HEK293T (cell line): Measurements from ENCODE around the gene SH3RF1.

ENCODE experiments used
- CTCF ChIA-PET: fragments of 350-600 bp; formaldehyde crosslinking; extraction: SDS; loops from one replicate; lab custom pipeline; 2021; ENCODE audit warnings: antibody characterized with exemption, inconsistent platforms; lab: Yijun Ruan, JAX
- POLR2A ChIA-PET: fragments of 350-600 bp; formaldehyde crosslinking; extraction: SDS; loops from one replicate; lab custom pipeline; 2020; ENCODE audit warnings: antibody characterized with exemption, inconsistent platforms; lab: Yijun Ruan, JAX
- DNase-seq: peaks from one replicate; pipeline ENCODE4 v3.0.0; 2012; ENCODE audit warnings: mixed read lengths; ENCODE audit errors: extremely low spot score
- ARNT ChIP-seq: fragments of 450-650 bp; IDR thresholded peaks from 2 replicates; pipeline ENCODE4 v1.6.1; 2017; ENCODE audit warnings: mild to moderate bottlenecking
- BHLHE40 ChIP-seq: fragments of 450-650 bp; IDR thresholded peaks from 2 replicates; pipeline ENCODE4 v1.6.1; 2016; ENCODE audit warnings: mild to moderate bottlenecking, moderate library complexity, borderline replicate concordance
- CTBP1 ChIP-seq: fragments of 450-650 bp; IDR thresholded peaks from 2 replicates; pipeline ENCODE4 v1.6.1; 2016; ENCODE audit warnings: borderline replicate concordance
- ELF4 ChIP-seq: fragments of 450-650 bp; IDR thresholded peaks from 2 replicates; pipeline ENCODE4 v1.6.1; 2017; ENCODE audit warnings: antibody characterized with exemption
- FOXA1 ChIP-seq: fragments of 450-650 bp; IDR thresholded peaks from 2 replicates; pipeline ENCODE4 v1.6.1; 2016; ENCODE audit warnings: mild to moderate bottlenecking
- FOXK2 ChIP-seq: fragments of 450-650 bp; IDR thresholded peaks from 2 replicates; pipeline ENCODE4 v1.6.1; 2016; ENCODE audit warnings: mild to moderate bottlenecking
- FOXM1 ChIP-seq: fragments of 450-650 bp; IDR thresholded peaks from 2 replicates; pipeline ENCODE4 v1.6.1; 2017; ENCODE audit warnings: mild to moderate bottlenecking, borderline replicate concordance
- HDGF ChIP-seq: fragments of 450-650 bp; IDR thresholded peaks from 2 replicates; pipeline ENCODE4 v1.6.1; 2017; ENCODE audit warnings: antibody characterized with exemption, borderline replicate concordance
- L3MBTL2 ChIP-seq: fragments of 450-650 bp; conservative IDR thresholded peaks from 2 replicates; pipeline ENCODE4 v1.6.1; 2016; ENCODE audit warnings: mild to moderate bottlenecking
- LEF1 ChIP-seq: fragments of 450-650 bp; IDR thresholded peaks from 2 replicates; pipeline ENCODE4 v1.6.1; 2017; ENCODE audit warnings: mild to moderate bottlenecking, borderline replicate concordance
- NFRKB ChIP-seq: fragments of 450-650 bp; IDR thresholded peaks from 2 replicates; pipeline ENCODE4 v1.6.1; 2016; ENCODE audit warnings: mild to moderate bottlenecking, moderate library complexity
- SP1 ChIP-seq: fragments of 450-650 bp; IDR thresholded peaks from 2 replicates; pipeline ENCODE4 v1.6.1; 2017
- SUZ12 ChIP-seq: fragments of 450-650 bp; IDR thresholded peaks from 2 replicates; pipeline ENCODE4 v1.6.1; 2016; ENCODE audit warnings: mild to moderate bottlenecking
- TARDBP ChIP-seq: fragments of 450-650 bp; IDR thresholded peaks from 2 replicates; pipeline ENCODE4 v1.6.1; 2016
- ZNF384 ChIP-seq: fragments of 450-650 bp; IDR thresholded peaks from 2 replicates; pipeline ENCODE4 v1.6.1; 2016
- TF ChIP-seq, protein P1 (sequence below): fragments of 450-650 bp; IDR thresholded peaks from 2 replicates; pipeline ENCODE4 v1.6.1; 2016

Gene SH3RF1

DNA sequence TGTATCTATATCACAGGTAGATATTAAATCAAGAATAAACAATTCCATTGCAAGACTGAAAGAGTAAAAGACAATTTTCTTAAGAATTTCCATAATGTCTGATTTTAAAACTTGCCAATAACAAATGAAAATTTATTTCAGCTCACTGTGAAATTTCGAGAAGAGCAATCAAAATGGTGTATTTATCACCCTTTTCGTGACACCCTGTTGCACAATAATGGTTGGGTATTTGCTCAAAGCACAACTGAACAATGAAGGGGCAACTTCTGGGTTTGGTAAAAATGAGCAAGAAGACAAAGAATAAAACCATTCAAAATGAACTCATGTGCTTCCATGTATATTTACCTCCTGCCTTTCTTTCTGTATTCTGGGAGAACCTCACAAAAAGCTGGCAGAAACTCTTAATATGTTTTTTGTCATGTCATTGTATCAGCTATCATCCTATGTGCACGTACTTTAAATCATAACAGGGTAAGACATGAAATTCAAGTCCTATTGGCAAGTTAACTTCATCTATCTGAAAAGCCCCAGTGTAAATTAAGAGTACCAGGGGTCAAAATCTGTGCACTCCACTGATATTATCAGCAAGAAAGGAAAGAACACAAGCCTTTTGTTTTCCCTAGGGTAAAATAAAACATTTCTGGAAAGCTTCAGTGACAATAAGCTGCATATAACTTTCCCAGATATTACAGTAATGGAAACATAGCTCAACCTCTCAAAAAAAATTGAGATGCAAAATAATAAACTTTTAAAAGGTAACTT lies 133.8 kb downstream of the SH3RF1 start:
- CTCF ChIA-PET = interaction anchor here (0.6 to 1.2 kb wide), 2 partner anchors 9 to 12 kb away, joined by 4 to 7 read pairs; no protein-coding TSS in a partner anchor
- POLR2A ChIA-PET = interaction anchor here (1.2 kb wide), 1 partner anchor 127 kb away, joined by 3 read pairs; the partner anchor contains the start of gene CBR4
- DNase-seq = no peak
- TF ChIP-seq NFRKB (no peak), CTBP1 (no peak), L3MBTL2 (no peak), HDGF (no peak), SP1 (no peak), TARDBP (no peak), FOXK2 (no peak), ELF4 (no peak), ARNT (no peak), ZNF384 (no peak), SUZ12 (no peak), FOXM1 (no peak), LEF1 (no peak), FOXA1 (no peak), BHLHE40 (no peak)
- TF ChIP-seq, protein P1, sequence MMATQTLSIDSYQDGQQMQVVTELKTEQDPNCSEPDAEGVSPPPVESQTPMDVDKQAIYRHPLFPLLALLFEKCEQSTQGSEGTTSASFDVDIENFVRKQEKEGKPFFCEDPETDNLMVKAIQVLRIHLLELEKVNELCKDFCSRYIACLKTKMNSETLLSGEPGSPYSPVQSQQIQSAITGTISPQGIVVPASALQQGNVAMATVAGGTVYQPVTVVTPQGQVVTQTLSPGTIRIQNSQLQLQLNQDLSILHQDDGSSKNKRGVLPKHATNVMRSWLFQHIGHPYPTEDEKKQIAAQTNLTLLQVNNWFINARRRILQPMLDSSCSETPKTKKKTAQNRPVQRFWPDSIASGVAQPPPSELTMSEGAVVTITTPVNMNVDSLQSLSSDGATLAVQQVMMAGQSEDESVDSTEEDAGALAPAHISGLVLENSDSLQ = no peak

DNA sequence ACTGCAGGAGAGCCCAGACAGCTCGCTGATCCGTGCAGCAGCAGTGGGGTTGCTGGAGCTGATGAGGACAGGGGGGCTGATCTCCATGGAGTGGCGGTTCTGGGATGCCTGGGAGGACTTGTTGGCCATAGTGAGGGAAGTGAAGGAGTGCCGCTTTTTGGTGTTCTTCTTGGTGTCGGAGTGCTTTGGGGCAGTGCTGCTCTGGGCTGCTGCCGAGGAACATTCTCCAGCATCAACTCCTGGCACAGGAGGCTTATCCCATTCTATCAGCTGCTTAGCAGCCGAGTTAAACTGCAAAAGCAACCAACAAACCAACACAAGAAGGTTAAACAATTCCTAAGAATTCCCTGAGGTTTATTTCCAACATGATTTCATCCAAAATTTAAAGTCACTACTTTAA lies 134.4 kb downstream of the SH3RF1 start:
- no peak for DNase-seq
- TF ChIP-seq CTBP1 (no peak), LEF1 (no peak), FOXM1 (no peak), BHLHE40 (no peak), ZNF384 (no peak), L3MBTL2 (no peak), SP1 (no peak), NFRKB (no peak), ELF4 (no peak), HDGF (no peak), ARNT (no peak), FOXK2 (no peak), FOXA1 (no peak), SUZ12 (no peak)
- ChIA-PET CTCF (interaction anchor here (1.2 kb wide), 1 partner anchor 13 kb away, joined by 4 read pairs; no protein-coding TSS in a partner anchor), POLR2A (interaction anchor here (1.2 kb wide), 1 partner anchor 126 kb away, joined by 3 read pairs; the partner anchor contains the start of gene CBR4)

DNA sequence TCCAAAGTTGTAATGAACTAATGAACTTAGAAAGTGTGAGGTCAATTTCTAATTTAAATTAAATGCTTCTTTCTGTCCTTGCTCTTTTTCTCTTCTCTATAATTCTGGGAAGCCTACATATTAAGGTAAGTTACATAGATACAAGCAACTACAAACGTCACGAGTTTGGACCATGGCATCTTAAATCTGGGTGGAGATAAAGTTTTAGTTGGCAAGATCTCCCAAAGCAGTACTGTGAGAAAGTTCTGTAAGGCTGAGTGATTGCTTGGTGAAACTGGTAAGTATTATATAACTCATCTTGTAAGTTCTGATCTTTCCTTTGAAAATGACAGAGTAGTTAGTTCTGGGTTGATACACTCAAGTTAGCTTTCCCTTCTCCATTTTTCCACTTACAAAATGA lies 135.0 kb downstream of the SH3RF1 start:
- no peak for DNase-seq
- ChIA-PET POLR2A (no interaction called here), CTCF (interaction anchor here (1.2 kb wide), 1 partner anchor 14 kb away, joined by 4 read pairs; no protein-coding TSS in a partner anchor)
- TF ChIP-seq TARDBP (no peak), LEF1 (no peak), ELF4 (no peak), NFRKB (no peak), ARNT (no peak), FOXA1 (no peak), SUZ12 (no peak), FOXK2 (no peak), BHLHE40 (no peak), SP1 (no peak), FOXM1 (no peak), ZNF384 (no peak), CTBP1 (no peak), L3MBTL2 (no peak), HDGF (no peak)
- TF ChIP-seq, protein P1 = no peak

DNA sequence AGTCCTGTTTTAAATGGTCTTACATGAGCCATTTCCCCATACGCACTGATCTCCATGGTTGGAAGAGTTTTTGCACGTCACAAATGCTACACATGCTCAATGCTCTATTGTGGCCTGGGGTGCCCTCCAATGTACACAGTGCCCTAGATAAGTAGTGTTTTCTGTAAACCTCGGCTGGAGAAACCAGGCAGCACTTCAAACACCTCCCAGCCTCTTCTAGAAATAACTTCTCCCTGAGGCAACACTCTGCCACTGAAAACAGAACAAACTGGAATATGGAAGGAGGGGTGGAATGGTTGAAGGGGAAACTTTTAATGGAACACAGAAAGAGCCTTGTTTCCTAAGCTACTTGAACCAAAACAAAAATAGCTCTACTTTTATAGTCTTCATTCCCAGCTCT lies 136.8 kb downstream of the SH3RF1 start:
- CTCF ChIA-PET = interaction anchor here (0.9 kb wide), 1 partner anchor 16 kb away, joined by 3 read pairs; no protein-coding TSS in a partner anchor
- DNase-seq = no peak
- POLR2A ChIA-PET = no interaction called here
- TF ChIP-seq, protein P1 = no peak
- TF ChIP-seq ZNF384 (no peak), L3MBTL2 (no peak)

DNA sequence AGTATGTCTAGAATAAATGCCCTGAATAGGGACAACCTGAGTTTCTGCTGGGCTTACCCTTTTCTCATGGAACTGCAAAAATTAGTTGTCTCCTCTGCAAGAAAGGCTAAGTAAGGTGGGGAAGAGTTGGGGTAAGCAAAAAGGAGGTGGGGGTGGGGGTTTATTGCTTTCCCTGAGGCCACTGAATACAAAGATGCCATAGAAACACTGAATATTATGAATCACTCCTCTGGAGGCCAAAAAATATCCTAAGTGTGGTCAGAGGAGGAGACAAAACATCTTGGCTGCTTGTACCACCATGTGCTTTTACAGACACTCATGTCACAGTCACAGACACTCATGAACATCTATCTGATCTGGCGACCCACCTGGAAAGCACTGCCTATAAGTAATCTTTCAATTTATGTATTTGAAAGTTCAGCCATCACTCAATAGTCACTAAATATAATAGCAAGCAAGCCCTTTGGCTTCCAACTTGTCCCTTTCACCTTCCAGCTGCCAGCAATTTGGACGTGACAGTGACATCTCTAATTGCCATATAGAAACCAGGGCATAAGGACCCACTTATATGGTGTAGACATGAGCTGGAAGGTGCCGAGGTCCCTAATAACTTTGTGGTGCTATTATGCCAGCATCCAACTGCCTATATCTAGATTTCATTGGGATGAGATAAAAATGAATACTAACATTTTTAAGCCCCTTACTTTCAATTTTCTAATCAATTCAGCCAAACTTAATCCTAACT lies 138.0 kb downstream of the SH3RF1 start:
- DNase-seq = no peak
- POLR2A ChIA-PET = no interaction called here
- TF ChIP-seq CTBP1 (no peak), HDGF (no peak), FOXK2 (no peak), FOXM1 (no peak)
- CTCF ChIA-PET = no interaction called here
